HepG2 (cell line): ENCODE measurements around the gene ASB4. TPM values are rescaled to one million over a fixed set of nuclear protein-coding genes. Genes with fewer than 3 reads are reported as not detected.

ENCODE experiments used
- ARNT ChIP-seq: fragments of 450-650 bp; IDR thresholded peaks from 2 replicates; pipeline ENCODE4 v1.6.1; 2017
- ARNTL ChIP-seq: sonication (generic); formaldehyde crosslinking; IDR thresholded peaks from 2 replicates; pipeline ENCODE4 v1.4.0; 2020; ENCODE audit warnings: mild to moderate bottlenecking, missing genetic modification reagents
- CCDC6 ChIP-seq: sonication (generic); formaldehyde crosslinking; IDR thresholded peaks from 2 replicates; pipeline ENCODE4 v1.8.1; 2022; ENCODE audit warnings: mild to moderate bottlenecking, missing genetic modification reagents, moderate library complexity
- CEBPZ ChIP-seq: IDR thresholded peaks from 2 replicates; pipeline ENCODE4 v1.6.1; 2012; ENCODE audit warnings: low read length, improper control_type of control experiment
- CENPT ChIP-seq: sonication (generic); formaldehyde crosslinking; IDR thresholded peaks from 2 replicates; pipeline ENCODE4 v1.8.0; 2022; ENCODE audit warnings: low read depth, mild to moderate bottlenecking, moderate library complexity, missing genetic modification reagents
- CREM ChIP-seq, 2 experiments: sonication (generic) in 1 of 2; formaldehyde crosslinking in 1 of 2; IDR thresholded peaks; 2 replicates each; pipeline versions ENCODE4 v1.4.0 to v1.6.1; 2016 to 2020; ENCODE audit warnings: antibody characterized with exemption in 1 of 2, mild to moderate bottlenecking in 1 of 2, missing genetic modification reagents in 1 of 2
- ETV5 ChIP-seq: IDR thresholded peaks from 2 replicates; pipeline ENCODE4 v1.6.1; 2018; ENCODE audit warnings: missing biosample characterization, missing genetic modification reagents, inconsistent platforms, borderline replicate concordance
- FOXC1 ChIP-seq: sonication (generic); formaldehyde crosslinking; IDR thresholded peaks from 2 replicates; pipeline ENCODE4 v1.8.0; 2022; ENCODE audit warnings: mild to moderate bottlenecking, missing genetic modification reagents, borderline replicate concordance
- FOXK1 ChIP-seq: sonication (generic); formaldehyde crosslinking; IDR thresholded peaks from 2 replicates; pipeline ENCODE4 v1.4.0; 2020; ENCODE audit warnings: low read depth, missing genetic modification reagents, borderline replicate concordance
- KMT2B ChIP-seq: IDR thresholded peaks from 2 replicates; pipeline ENCODE4 v1.6.1; 2016; ENCODE audit warnings: missing genetic modification reagents, missing compliant biosample characterization
- MBD4 ChIP-seq: IDR thresholded peaks from 2 replicates; pipeline ENCODE4 v1.6.1; 2012; ENCODE audit warnings: low read length, inconsistent platforms, borderline replicate concordance
- MED1 ChIP-seq: sonication (generic); formaldehyde crosslinking; IDR thresholded peaks from 2 replicates; pipeline ENCODE4 v1.4.0; 2020; ENCODE audit warnings: missing genetic modification reagents
- MED13 ChIP-seq: sonication (generic); formaldehyde crosslinking; IDR thresholded peaks from 2 replicates; pipeline ENCODE4 v1.5.0; 2020; ENCODE audit warnings: missing genetic modification reagents
- MTF1 ChIP-seq: sonication (generic); formaldehyde crosslinking; IDR thresholded peaks from 2 replicates; pipeline ENCODE4 v1.5.0; 2020; ENCODE audit warnings: missing genetic modification reagents
- REL ChIP-seq: sonication (generic); formaldehyde crosslinking; conservative IDR thresholded peaks from 2 replicates; pipeline ENCODE4 v1.8.0; 2022; ENCODE audit warnings: mild to moderate bottlenecking, missing genetic modification reagents, moderate library complexity
- RORA ChIP-seq: sonication (generic); formaldehyde crosslinking; IDR thresholded peaks from 2 replicates; pipeline ENCODE4 v1.5.0; 2020; ENCODE audit warnings: mild to moderate bottlenecking, missing genetic modification reagents, moderate library complexity
- SAFB2 ChIP-seq: sonication (generic); formaldehyde crosslinking; IDR thresholded peaks from 2 replicates; pipeline ENCODE4 v1.5.1; 2020; ENCODE audit warnings: missing genetic modification reagents, low read depth, mild to moderate bottlenecking, borderline replicate concordance
- SNRNP70 ChIP-seq: fragments of 200-400 bp; formaldehyde crosslinking; IDR thresholded peaks from 2 replicates; pipeline ENCODE4 v1.6.1; 2017; ENCODE audit warnings: mild to moderate bottlenecking, low read depth, low read length, moderate library complexity
- YY1 ChIP-seq: IDR thresholded peaks from 2 replicates; pipeline ENCODE4 v1.6.1; 2011; ENCODE audit warnings: low read length, low read depth, moderate library complexity, mild to moderate bottlenecking; ENCODE audit not compliant: insufficient read depth, insufficient replicate concordance
- ZMYM4 ChIP-seq: sonication (generic); formaldehyde crosslinking; IDR thresholded peaks from 2 replicates; pipeline ENCODE4 v1.8.1; 2023; ENCODE audit warnings: mild to moderate bottlenecking, missing genetic modification reagents
- ZNF3 ChIP-seq: IDR thresholded peaks from 2 replicates; pipeline ENCODE4 v1.7.0; 2017; ENCODE audit warnings: inconsistent platforms
- ZNF335 ChIP-seq: sonication (generic); formaldehyde crosslinking; IDR thresholded peaks from 2 replicates; pipeline ENCODE4 v1.4.0; 2020; ENCODE audit warnings: missing genetic modification reagents
- ZNF382 ChIP-seq: sonication (generic); formaldehyde crosslinking; IDR thresholded peaks from 2 replicates; pipeline ENCODE4 v1.5.0; 2020; ENCODE audit warnings: missing genetic modification reagents, mild to moderate bottlenecking, borderline replicate concordance
- ZNF501 ChIP-seq: sonication (generic); formaldehyde crosslinking; IDR thresholded peaks from 2 replicates; pipeline ENCODE4 v1.5.1; 2020; ENCODE audit warnings: mild to moderate bottlenecking, moderate library complexity, missing genetic modification reagents
- ZNF543 ChIP-seq: sonication (generic); formaldehyde crosslinking; IDR thresholded peaks from 2 replicates; pipeline ENCODE4 v1.4.0; 2020; ENCODE audit warnings: mild to moderate bottlenecking, missing genetic modification reagents
- ZNF660 ChIP-seq: sonication (generic); formaldehyde crosslinking; IDR thresholded peaks from 2 replicates; pipeline ENCODE4 v1.5.1; 2020; ENCODE audit warnings: mild to moderate bottlenecking, low read depth, missing genetic modification reagents, borderline replicate concordance
- ZNF740 ChIP-seq: sonication (generic); formaldehyde crosslinking; IDR thresholded peaks from 2 replicates; pipeline ENCODE4 v1.4.0; 2020; ENCODE audit warnings: missing genetic modification reagents
- ZNF788 ChIP-seq: sonication (generic); formaldehyde crosslinking; IDR thresholded peaks from 2 replicates; pipeline ENCODE4 v1.5.0; 2020; ENCODE audit warnings: mild to moderate bottlenecking, missing genetic modification reagents, borderline replicate concordance
- ZNF883 ChIP-seq: sonication (generic); formaldehyde crosslinking; IDR thresholded peaks from 2 replicates; pipeline ENCODE4 v1.5.1; 2020; ENCODE audit warnings: mild to moderate bottlenecking, missing genetic modification reagents; ENCODE audit errors: not compliant biosample characterization
- polyA plus RNA-seq, 8 experiments: library from polyadenylated mRNA; depleted of rRNA in 3 of 8; stranded (reverse) in 7 of 8; unstranded in 1 of 8; fragments of >200 nt; fragmentation: Illumina TruSeq in 4 of 8; extraction: Trizol in 4 of 8; gene quantifications; 2 replicates each; pipeline versions ENCODE4 v1.2.1 to v1.2.3, GENCODE V29; 2011 to 2016; ENCODE audit warnings: low read depth in 4 of 8, missing spikeins in 1 of 8, mixed read lengths in 1 of 8; ENCODE audit not compliant: insufficient read depth in 1 of 8
- total RNA-seq, 5 experiments: library from RNA; depleted of rRNA; stranded (reverse); fragments of >200 nt; fragmentation: Illumina TruSeq; extraction: Trizol; gene quantifications; 2 replicates each; pipeline ENCODE4 v1.2.3, GENCODE V29; 2016; ENCODE audit warnings: low read depth in 1 of 5
- TF ChIP-seq, protein P1 (sequence below): IDR thresholded peaks from 2 replicates; pipeline ENCODE4 v1.6.1; 2016; ENCODE audit warnings: missing genetic modification reagents, missing compliant biosample characterization

The ASB4 gene
- total and polyA plus RNA-seq, 2 of the 13 experiments (the other 11 are each of a cell fraction or from before 2014, with no cell fraction given) = 1.1 to 4.0 TPM

DNA sequence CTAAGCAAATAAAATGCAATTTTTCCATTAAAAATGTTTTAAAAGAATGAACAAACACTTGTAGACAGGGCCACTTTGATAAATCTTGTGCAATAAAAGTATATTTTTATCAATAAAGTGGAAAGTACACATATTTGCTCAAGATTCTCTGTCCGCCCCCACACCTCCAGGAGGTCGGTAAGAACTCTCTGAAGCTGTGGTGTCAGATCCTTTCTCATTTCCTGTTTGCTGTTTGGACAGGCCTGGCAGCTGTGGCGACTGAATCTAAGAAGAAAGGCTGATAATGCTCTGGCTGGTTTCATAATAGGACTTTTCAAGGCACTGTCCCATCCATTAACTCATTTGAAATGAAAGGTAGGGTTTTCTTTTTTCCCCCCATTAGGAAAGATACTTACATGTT, 15.3 kb upstream of the ASB4 start (continued):
- peak; percentile 31; the same call in 1 of the 2 replicates for TF ChIP-seq FOXK1 (CRISPR knock-in tag)
- TF ChIP-seq MED1 (CRISPR knock-in tag) = 0 out of 2 replicates have a peak, but pooled peaks have one; percentile 32
- TF ChIP-seq ZNF883 (CRISPR knock-in tag) = no peak
- TF ChIP-seq MBD4 = no peak
- no peak for TF ChIP-seq CCDC6 (CRISPR knock-in tag)
- TF ChIP-seq ZMYM4 (CRISPR knock-in tag) = 0 out of 2 replicates have a peak, but pooled peaks have one; percentile 20
- no peak for TF ChIP-seq MTF1 (CRISPR knock-in tag)
- TF ChIP-seq ZNF660 = no peak
- TF ChIP-seq ZNF3 (CRISPR knock-in tag) = no peak
- TF ChIP-seq SNRNP70 = no peak
- no peak for TF ChIP-seq SAFB2 (CRISPR knock-in tag)
- no peak for TF ChIP-seq KMT2B (CRISPR knock-in tag)
- no peak for TF ChIP-seq ZNF543 (CRISPR knock-in tag)
- TF ChIP-seq CEBPZ = no peak
- no peak for TF ChIP-seq ZNF501 (CRISPR knock-in tag)
- no peak for TF ChIP-seq REL (CRISPR knock-in tag)
- no peak for TF ChIP-seq YY1
- no peak for TF ChIP-seq ARNT
- no peak for TF ChIP-seq CENPT (CRISPR knock-in tag)
- TF ChIP-seq FOXC1 (CRISPR knock-in tag) = no peak
- no peak for TF ChIP-seq ARNTL (CRISPR knock-in tag)
- TF ChIP-seq RORA (CRISPR knock-in tag) = no peak
- TF ChIP-seq ETV5 (CRISPR knock-in tag) = peak; percentile 95
- no peak for TF ChIP-seq ZNF740 (CRISPR knock-in tag)
- no peak for TF ChIP-seq ZNF382 (CRISPR knock-in tag)
- no peak for TF ChIP-seq ZNF335 (CRISPR knock-in tag)
- no peak for TF ChIP-seq MED13
- no peak for TF ChIP-seq ZNF788 (CRISPR knock-in tag)
- peak; percentile 72 for TF ChIP-seq CREM (IDR thresholded peaks at IDR 0.05)
- TF ChIP-seq CREM (CRISPR knock-in tag; IDR thresholded peaks at IDR 0.05) = no peak
- TF ChIP-seq, protein P1, sequence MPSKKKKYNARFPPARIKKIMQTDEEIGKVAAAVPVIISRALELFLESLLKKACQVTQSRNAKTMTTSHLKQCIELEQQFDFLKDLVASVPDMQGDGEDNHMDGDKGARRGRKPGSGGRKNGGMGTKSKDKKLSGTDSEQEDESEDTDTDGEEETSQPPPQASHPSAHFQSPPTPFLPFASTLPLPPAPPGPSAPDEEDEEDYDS = no peak
